GM21447 (cell line): ENCODE data around the gene HEATR1.
"Not testable (repeated sequence)": the region's sequence is repeated elsewhere in the genome, so short reads cannot be mapped to it uniquely, and the experiment has no call there.

ENCODE experiments used
- ATAC-seq: cut with Tn5 transposase; IDR thresholded peaks from one replicate; pipeline ENCODE4 v1.9.1; 2021; ENCODE audit not compliant: unreplicated experiment

Gene HEATR1, protein sequence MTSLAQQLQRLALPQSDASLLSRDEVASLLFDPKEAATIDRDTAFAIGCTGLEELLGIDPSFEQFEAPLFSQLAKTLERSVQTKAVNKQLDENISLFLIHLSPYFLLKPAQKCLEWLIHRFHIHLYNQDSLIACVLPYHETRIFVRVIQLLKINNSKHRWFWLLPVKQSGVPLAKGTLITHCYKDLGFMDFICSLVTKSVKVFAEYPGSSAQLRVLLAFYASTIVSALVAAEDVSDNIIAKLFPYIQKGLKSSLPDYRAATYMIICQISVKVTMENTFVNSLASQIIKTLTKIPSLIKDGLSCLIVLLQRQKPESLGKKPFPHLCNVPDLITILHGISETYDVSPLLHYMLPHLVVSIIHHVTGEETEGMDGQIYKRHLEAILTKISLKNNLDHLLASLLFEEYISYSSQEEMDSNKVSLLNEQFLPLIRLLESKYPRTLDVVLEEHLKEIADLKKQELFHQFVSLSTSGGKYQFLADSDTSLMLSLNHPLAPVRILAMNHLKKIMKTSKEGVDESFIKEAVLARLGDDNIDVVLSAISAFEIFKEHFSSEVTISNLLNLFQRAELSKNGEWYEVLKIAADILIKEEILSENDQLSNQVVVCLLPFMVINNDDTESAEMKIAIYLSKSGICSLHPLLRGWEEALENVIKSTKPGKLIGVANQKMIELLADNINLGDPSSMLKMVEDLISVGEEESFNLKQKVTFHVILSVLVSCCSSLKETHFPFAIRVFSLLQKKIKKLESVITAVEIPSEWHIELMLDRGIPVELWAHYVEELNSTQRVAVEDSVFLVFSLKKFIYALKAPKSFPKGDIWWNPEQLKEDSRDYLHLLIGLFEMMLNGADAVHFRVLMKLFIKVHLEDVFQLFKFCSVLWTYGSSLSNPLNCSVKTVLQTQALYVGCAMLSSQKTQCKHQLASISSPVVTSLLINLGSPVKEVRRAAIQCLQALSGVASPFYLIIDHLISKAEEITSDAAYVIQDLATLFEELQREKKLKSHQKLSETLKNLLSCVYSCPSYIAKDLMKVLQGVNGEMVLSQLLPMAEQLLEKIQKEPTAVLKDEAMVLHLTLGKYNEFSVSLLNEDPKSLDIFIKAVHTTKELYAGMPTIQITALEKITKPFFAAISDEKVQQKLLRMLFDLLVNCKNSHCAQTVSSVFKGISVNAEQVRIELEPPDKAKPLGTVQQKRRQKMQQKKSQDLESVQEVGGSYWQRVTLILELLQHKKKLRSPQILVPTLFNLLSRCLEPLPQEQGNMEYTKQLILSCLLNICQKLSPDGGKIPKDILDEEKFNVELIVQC (N-terminal part only)

DNA sequence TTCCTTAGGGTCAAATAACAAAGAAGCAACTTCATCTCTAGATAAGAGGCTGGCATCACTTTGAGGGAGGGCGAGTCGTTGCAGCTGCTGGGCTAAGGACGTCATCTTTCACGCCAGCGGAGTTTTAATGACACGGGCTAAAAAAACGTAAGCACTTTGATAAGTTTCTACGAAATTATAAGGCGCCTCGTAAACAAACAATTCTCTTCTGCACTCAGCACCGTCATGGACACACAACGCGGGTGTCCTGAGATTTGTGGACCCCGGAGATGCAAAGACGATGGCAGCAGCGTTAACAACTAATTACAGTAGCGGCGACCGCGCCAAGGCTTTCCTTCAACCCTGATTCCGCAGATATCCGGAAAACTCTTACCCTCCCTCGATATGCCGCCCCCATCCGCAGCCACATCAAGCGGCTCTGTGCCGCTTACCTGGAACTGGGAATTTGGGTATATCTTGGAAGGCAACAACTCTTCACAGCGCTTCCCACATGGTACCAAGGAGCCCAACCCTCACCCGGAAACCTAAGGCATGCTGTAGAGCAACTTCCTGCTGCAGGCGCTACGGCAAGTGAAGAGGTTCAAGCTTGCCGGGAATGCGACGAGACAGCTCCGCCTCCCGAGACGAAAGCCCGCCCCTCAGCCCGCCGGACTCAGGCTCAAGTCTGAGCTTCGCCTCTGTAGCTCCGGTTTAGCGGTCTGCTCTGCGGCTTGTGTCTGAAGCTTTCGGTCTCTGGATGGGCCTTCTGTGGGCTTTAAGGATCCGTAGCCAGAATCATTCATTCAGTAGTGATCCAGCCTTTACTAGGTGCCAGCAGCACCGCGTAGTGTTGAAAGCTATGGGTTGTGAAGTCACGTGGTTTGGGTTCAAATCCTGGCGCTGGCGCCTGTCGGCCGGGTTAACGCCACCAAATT is at the start of gene HEATR1:
TSS of gene HEATR1 (minus strand) at position 526 of the 914 bp plus-strand sequence. CDS start at position 105, 421 bp downstream.
- peak; percentile 97 for ATAC-seq

- no peak for ATAC-seq
Measured at GRCh38 chr1:236645016-236645680, 40.8 kb upstream of the HEATR1 start.

DNA sequence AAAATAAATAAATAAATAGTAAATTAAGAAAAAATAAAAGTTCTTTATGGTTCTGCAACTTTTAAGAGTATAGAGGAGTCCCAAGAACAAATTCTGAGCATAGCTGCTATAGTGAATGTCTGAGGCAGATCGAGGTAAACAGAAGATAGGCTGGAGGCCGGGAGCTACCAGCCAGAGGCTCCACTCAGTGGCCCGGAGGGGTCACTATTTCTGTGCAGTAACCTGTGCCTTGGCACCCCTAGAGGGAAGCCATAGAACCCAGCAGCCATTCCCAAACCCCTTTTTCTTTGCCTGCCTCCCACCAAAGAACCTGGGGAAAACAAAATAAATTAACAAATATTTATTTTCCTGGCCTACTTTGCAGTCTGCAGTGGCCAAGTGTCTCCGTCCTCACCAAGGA is 38.4 kb upstream of the HEATR1 start:
- no peak for ATAC-seq

DNA sequence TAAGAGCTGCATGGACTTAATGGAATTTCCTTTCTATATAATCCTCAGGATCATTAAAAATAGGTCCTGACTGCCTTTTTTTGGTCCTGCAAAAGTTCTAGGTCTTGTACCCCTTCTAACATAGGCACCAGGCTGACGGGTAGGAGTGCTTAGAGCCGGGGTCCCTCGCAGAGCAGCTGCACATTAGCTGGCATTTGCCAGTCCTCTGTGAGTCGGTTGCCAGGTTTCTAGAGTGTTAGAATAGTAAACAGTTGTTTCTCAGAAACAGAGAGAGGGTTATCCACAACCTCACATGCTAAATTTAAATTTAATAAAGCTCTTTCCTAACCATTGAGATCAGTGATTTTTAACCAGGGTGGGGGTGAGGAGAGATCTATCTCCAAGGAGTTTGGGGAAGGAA is 35.4 kb upstream of the HEATR1 start:
- no peak for ATAC-seq

DNA sequence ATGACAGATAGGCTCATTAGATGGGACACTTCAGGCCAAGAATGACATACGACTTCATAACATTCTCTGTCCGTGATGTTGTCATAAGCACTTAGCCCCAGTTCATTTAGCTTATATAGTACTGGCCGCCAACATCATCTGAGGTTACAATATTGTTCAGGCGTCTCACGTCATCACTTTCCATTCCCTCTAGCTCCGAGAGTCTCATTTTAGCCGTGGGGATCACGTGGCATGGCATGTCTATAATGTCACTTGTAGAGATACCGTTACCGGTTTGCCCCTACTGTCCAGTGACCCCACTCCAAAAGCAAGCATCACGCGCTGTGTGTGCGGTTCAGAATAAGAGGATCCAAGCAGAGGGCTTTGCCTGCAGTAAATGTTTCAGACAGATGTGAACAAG is 34.6 kb upstream of the HEATR1 start:
- no peak for ATAC-seq

DNA sequence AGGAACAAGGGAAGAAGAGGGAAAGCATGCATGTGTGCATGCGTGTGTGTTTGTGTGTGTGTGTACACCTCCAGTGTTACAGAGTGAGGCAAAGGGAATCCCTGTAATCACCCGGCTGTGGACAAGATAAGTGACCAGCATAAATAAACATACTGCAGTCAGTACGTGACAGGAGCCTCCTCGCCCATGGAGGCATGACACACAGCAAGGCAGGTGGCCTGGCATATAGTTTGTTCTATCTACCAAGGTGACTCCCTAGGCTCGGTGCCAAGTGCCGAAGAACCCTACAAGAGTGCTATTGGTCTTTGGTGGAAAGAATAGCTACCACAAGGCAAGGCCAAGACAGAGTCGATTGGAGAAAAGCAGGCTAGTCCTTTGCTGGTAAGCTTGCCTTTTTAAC is 31.7 kb upstream of the HEATR1 start:
- ATAC-seq = no peak

DNA sequence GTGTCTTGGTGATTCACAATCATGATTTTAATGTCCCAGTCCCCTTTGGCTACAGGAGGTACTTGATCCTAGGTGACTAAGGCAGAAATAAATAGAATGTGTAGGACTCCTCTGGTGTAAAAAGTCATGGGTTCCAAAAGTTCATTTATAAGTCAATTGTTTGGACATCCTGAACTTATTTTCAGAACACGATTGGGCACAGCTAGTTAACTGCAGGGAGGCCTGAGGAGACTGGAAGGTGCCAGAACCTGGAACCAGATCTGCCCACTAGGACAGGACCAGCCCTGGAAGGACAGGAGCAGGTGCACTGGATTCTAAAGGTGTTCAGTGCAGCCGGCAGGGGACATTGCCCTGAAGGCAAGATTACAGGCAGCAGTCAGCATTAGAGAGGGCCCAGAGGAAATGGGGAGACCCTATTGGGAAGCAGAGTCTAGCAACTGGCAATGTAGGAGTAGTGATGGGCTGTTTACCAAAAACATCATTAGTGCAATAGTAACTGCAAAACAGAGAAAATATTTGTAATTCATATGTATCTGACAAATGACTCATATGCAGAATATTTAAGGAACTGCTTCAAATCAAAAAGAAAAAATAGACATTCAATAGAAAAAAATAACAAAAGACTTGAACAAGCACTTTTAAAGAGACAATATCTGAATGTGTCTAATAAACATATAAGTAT is 23.6 kb upstream of the HEATR1 start:
- ATAC-seq = no peak

GRCh38 chr1:236623371-236624166 is 19.3 kb upstream of the HEATR1 start:
- no peak for ATAC-seq

- ATAC-seq = no peak
Measured at GRCh38 chr1:236622407-236622806, 18.1 kb upstream of the HEATR1 start.

DNA sequence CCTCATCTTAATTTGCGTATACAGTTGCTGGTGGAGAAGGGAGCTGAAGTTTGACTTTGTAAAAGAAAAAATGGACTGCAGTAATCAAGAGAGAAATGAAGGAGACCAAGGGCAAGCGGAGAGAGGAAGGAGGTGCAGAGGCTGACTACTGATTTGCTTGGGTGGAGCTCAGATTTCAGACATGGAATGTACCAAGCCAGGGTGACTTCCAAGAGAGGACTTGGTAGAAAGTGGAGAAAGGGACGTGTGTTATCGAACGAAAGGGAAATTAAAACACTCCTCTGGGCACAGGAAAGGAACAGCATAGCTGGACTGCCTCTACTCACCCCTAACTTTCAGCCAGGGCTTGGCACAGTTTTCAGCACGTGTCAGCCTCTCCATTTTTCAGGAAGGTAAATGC is 15.1 kb upstream of the HEATR1 start:
- ATAC-seq = no peak

DNA sequence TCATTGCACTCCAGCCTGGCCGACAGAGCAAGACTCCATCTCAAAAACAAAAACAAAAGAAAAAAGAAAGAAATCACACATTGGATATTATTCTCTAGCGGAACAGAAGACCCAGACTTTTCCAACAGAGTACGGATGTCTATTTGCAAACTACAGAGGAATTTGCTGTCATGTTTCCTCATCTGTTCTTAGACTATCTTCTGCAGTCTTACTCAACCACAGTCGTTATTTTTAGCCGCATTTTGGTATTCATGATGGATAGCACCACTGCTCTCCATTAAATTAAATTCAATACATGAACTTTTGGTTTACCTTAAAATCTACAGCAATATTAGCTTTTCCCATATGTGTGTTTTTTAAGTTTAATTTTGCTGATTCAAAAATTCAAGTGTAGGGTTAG is 14.2 kb upstream of the HEATR1 start:
- ATAC-seq = no peak

GRCh38 chr1:236615399-236616148 is 11.3 kb upstream of the HEATR1 start:
- ATAC-seq = no peak

DNA sequence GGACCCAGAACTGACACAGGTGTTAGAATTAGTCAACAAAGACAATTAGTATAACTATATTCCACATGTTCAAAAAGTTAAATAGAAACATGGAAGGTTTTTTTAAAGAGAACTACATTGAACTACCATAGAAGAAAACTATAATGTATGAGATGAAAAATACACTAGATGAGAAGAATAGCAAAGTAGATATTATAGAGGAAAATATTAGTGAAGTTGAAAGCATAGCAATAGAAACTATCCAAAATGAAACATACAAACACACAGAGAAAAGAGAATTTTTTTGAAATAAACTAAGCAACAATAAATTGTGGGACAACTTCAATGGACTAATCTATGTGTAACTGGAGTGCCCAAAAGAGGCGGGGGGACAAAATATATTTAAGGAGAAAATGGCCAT is 8.0 kb upstream of the HEATR1 start:
- ATAC-seq = no peak

DNA sequence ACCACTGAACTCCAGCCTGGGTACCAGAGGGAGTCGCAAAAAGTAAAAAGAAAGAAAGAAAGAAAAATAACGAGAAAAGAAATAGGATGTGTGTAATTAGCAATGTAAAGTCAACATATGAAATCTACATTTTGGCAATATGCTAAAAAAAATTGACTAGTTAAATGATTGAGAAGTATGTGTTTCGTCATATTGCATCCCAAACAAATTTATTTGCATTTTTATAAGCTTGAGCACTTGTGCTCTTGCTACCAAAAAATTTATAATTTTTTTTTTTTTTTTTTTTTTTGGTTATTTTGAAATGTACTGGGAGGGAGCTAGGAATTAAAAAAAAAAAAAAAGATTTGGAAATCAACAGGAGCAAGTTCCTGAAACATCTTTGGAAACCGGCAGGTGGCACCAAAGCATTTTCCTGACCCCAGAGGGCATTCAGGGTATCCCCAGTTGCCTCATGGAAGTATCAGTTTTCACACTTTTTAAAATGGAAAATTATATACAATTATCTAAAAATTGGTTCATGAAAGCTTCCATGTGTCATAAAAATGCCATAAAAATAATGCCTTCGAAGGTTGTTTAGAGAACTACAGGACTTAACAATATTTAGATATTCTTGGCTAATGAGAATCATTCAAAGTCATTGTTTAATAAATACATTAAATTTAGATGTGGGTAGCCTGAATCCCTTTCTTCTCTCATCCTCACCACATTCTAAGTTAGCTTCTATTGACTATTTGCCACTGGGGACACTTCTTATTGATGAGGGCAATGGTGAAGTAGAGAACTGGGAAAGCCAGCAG is 4.8 kb upstream of the HEATR1 start:
- ATAC-seq = no peak

DNA sequence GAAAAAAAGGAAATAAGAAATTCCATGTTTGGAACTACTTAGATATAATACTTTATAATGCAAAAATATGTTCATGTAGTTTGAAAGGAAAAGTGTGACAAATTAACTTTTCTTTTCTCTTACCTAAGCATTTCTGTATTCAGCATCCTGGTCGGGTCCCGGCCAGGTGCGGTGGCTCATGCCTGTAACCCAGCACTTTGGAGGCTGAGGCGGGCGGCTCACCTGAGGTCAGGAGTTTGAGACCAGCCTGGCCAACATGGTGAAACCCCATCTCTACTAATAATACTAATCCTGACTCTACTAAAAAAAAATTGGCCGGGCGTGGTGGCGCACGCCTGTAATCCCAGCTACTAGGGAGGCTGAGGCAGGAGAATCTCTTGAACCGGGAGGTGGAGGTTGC is 3.3 kb upstream of the HEATR1 start:
- ATAC-seq = not testable (repeated sequence)

DNA sequence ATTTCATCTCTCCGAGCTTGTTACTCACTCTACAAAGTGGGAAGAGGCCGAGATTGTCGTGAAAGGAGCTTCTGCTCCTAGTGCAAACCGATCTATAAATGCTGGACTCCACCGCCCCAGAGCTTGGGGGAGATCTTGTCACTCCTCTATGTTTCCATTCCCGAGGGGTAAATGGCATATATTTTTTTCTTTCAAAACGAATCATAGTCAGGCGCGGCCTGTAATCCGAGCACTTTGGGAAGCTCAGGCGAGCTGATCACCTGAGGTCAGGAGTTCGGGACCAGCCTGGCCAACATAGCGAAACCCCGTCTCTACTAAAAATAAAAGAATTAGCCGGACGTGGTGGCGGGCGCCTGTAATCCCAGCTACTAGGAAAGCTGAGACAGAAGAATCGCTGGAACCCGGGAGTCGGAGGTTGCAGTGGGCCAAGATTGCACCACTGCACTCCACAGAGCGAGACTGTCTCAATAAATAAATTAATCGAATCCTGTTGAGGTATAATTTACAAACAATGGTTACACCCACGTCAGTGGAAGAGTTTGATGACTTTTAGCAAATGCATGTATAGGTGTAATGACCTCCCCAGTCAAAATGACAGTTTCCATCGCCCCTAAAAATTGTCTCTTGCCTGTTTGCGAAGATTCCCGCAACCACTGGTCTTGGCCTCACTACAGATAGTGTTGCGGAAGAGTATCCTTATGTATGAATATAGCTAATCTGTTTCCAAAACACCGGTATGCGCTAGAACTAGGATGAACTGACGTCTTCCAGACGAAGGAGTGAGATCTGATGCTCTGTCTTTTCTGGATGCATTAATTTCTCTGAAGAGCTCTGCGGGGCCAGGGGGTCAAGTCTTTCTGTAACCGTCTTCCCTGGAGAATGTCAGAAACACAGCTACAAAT is 840 bp upstream of the HEATR1 start:
- ATAC-seq = no peak
